Heart left ventricle (tissue), 16 donors: ENCODE data around the gene GALNT9. TPM values are rescaled to one million over a fixed set of nuclear protein-coding genes. Genes with fewer than 3 reads are reported as not detected.

Experiments used
- ATAC-seq, 4 donors: fragments of 200-7000 bp; cut with Tn5 transposase; one replicate each; pipeline ENCODE4 v1.9.1; 2020 to 2022; ENCODE audit warnings: moderate library complexity in 4 of 4, mild to moderate bottlenecking in 3 of 4, moderate number of reproducible peaks in 1 of 4
- DNase-seq, 5 donors: peaks; one replicate each; pipeline ENCODE4 v3.0.0-alpha.2; 2020
- H3K27ac ChIP-seq, 12 donors: fragments of 200-600 bp; sonication (generic) in 4 of 12; one replicate each; pipeline versions ENCODE4 v1.5.0 to v1.8.0; 2016 to 2022; ENCODE audit warnings: mild to moderate bottlenecking in 2 of 12
- H3K27me3 ChIP-seq, 9 donors: fragments of 200-600 bp; sonication (generic) in 2 of 9; one replicate each; pipeline versions ENCODE4 v1.5.1 to v1.8.0; 2016 to 2022; ENCODE audit warnings: mild to moderate bottlenecking in 3 of 9
- H3K36me3 ChIP-seq, 9 donors: fragments of 200-600 bp; sonication (generic) in 2 of 9; one replicate each; pipeline versions ENCODE4 v1.5.0 to v1.8.0; 2018 to 2022; ENCODE audit warnings: mild to moderate bottlenecking in 2 of 9
- H3K4me1 ChIP-seq, 12 donors: fragments of 200-600 bp; sonication (generic) in 4 of 12; one replicate each; pipeline versions ENCODE4 v1.5.0 to v1.8.0; 2016 to 2022; ENCODE audit warnings: mild to moderate bottlenecking in 3 of 12
- H3K4me3 ChIP-seq, 12 donors: fragments of 200-600 bp; sonication (generic) in 4 of 12; one replicate each; pipeline versions ENCODE4 v1.5.0 to v1.8.0; 2017 to 2022; ENCODE audit warnings: mild to moderate bottlenecking in 9 of 12, moderate library complexity in 4 of 12
- H3K9me3 ChIP-seq, 12 donors: fragments of 200-600 bp; sonication (generic) in 4 of 12; one replicate each; pipeline versions ENCODE4 v1.5.0 to v1.8.0; 2016 to 2022; ENCODE audit warnings: mild to moderate bottlenecking in 1 of 12
- POLR2A ChIP-seq, 2 donors: fragments of 450-650 bp; IDR thresholded peaks; one replicate each; pipeline ENCODE4 v1.6.1; 2017; ENCODE audit warnings: antibody characterized with exemption in 2 of 2, mild to moderate bottlenecking in 2 of 2, moderate library complexity in 2 of 2
- WGBS, 4 donors: extraction: QIAGEN DNeasy Blood & Tissue Kit in 2 of 4; methylation state at CpG; one replicate each; pipeline versions ENCODE4 v1.1.5 to v1.1.7; 2013 to 2018; 5-methylcytosine and 5-hydroxymethylcytosine counted together
- intact Hi-C, 10 donors: fragments of 100-400 bp; cut with DNase I; formaldehyde crosslinking; loops; one replicate each; pipeline versions ENCODE4 v1.11.1 to v1.14.2; 2022
- polyA plus RNA-seq, 2 donors: library from polyadenylated mRNA; stranded (reverse); fragments of 200-250 nt; gene quantifications; one replicate each; pipeline ENCODE4 v1.2.3, GENCODE V29; 2013
- total RNA-seq, 9 donors: library from RNA; depleted of rRNA in 2 of 9; stranded (reverse); fragments of >200 nt in 2 of 9; fragmentation: NEBNext Ultra II Directional in 3 of 9; extraction: Animal tissue kit (Norgen Biotek cat#: 25700) in 3 of 9; gene quantifications; one replicate each; pipeline versions ENCODE4 v1.1.0 to v1.2.4, GENCODE V29; 2016 to 2023
- TF ChIP-seq, protein P1 (sequence below), 12 donors: fragments of 200-600 bp; sonication (generic) in 4 of 12; IDR thresholded peaks; one replicate each; pipeline versions ENCODE4 v1.5.0 to v1.8.0; 2018 to 2022; ENCODE audit warnings: antibody characterized with exemption in 12 of 12, mild to moderate bottlenecking in 5 of 12
- donor health status: ischemic (EF 13 %, LVEDD 7.1; RV severe dilation, severe dysfunction).
- donor health status: healthy with polysubstance abuse.
- donor health status: DM: no; HTN: yes; CAD: no.
- donor health status: DM: no; HTN: no; CAD: no.
- donor health status: ischemic (EF 25% LVEDD 6.9; RV normal size, moderate dysfunction).
- donor health status: ischemic (EF 25% LVEDD 5.7; RV mildly dilated, moderate dysfunction).
- donor health status: healthy.
- donor health status: DM: yes; HTN: yes; CAD: no.
- donor health status: ischemic (EF 35%, LVEDD 5.7; RV mildly dilated, moderate dysfunction).
- donor health status: nonischemic (EF 11% LVEDD 7.7; RV severe dilation, severe dysfunction).
- donor health status: DM: yes; HTN: yes; CAD: no.
- donor health status: PGD.
- donor health status: ischemic (EF 29% LVEDD 5.4; RV normal size, mild dysfunction).
- donor health status: nonischemic (EF 23%, LVEDD 6.1; RV moderate dilation, normal function).

GALNT9 gene
- total and polyA plus RNA-seq, 11 donors = 10.3 TPM; not detected in 10

DNA sequence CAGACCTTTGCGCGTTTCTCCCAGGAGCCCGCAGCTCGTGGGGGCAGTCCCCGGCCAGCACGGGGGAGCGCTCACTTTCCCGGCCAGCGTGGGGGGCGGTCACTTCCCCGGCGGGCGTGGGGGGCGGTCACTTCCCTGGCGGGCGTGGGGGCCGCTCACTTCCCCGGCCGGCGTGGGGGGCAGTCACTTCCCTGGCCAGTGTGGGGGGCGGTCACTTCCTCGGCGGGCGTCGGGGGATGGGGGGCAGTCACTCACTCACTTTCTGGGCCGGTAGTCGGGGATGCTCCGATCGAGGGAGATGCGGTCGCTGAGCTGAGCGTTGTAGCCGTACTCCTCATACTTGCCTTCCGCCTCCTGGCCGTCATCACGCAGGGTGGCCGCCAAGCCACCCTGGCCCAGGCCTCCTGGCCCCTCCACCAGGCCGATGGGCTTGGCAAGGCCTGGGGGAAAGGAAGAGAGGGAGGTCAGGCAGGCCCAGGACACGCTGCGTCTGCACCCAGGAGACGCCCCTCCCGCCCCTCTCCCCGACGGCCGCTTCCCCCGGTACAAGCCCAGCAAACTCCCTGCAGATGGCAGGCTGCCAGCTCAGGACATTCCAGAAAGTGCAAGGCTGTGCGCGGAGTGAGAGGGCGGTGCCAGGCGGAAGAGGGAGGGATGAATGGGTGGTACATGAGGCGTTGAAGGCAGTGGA lies 43.3 kb downstream of the GALNT9 start:
- intact Hi-C loops = no loop called here
- Histone ChIP-seq H3K27ac (no peak overlapping the region), H3K4me1 (peaks cover 0 to 11% (median 0%) of the 10 kb centered on the region in 12 donors), H3K4me3 (peak overlapping the region in 8 of 12 donors; percentile 11 to 30 (median 22)), H3K27me3 (peaks cover 14 to 56% (median 31%) of the 10 kb centered on the region in 9 donors), H3K9me3 (no peaks in the 10 kb centered on the region), H3K36me3 (no peaks in the 10 kb centered on the region)
- DNase-seq (peak; percentile 32 to 72 (median 53)), ATAC-seq (peak in 3 of 4 donors; percentile 57 to 69 (median 59))
- 5 to 10% (median 8%) methylated on average over 31 to 51 of the region's 51 CpGs for WGBS, 4 donors
- TF ChIP-seq, protein P1, sequence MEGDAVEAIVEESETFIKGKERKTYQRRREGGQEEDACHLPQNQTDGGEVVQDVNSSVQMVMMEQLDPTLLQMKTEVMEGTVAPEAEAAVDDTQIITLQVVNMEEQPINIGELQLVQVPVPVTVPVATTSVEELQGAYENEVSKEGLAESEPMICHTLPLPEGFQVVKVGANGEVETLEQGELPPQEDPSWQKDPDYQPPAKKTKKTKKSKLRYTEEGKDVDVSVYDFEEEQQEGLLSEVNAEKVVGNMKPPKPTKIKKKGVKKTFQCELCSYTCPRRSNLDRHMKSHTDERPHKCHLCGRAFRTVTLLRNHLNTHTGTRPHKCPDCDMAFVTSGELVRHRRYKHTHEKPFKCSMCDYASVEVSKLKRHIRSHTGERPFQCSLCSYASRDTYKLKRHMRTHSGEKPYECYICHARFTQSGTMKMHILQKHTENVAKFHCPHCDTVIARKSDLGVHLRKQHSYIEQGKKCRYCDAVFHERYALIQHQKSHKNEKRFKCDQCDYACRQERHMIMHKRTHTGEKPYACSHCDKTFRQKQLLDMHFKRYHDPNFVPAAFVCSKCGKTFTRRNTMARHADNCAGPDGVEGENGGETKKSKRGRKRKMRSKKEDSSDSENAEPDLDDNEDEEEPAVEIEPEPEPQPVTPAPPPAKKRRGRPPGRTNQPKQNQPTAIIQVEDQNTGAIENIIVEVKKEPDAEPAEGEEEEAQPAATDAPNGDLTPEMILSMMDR (IDR thresholded peaks at IDR 0.05) = no peak
- TF ChIP-seq POLR2A (IDR thresholded peaks at IDR 0.05) = no peak

DNA sequence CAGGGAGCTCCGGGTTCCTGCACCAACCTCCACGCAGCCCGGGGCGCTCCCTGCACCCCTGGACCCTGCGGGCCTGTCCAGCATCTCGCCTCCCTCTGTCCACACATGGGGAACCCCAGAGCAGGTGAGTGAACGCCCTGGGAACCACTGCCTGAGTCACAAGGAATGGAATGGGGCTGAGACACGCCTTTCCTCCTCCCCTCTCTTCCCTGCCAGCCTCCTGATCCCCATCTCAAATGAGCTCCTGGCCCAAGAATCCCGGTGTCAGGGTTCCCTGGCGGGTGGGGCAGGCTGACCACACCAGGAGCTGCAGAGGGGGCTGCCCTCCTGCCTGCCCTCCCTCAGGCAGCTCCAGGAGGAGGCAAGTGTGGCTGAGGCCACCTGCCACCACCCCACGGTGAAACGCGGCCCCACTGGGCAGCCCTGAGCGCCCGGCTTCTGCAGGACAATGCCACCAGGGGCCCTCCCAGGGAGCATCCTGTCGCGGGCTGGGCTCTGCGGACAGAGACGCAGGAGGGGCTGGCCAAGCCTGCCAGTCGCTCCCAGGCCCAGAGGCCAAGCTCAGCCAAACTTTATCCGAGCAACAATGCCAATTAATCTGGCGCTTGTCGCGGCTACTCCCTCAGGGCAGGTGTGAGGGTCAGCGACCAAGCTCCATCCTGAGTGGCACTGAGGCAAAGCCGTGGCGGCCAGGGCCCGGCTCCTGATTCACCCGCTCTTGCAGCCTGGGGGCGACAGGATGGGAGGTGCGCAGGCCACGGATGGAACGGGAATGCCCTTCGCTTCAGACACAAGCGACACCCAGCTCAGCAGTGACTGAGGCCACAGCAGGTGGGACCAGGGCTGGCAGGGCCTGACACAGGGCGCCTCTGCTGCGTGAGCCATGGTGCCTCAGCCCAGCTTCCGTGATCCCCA lies 44.3 kb downstream of the GALNT9 start:
- no peak for TF ChIP-seq POLR2A (IDR thresholded peaks at IDR 0.05)
- TF ChIP-seq, protein P1 (IDR thresholded peaks at IDR 0.05) = no peak
- ATAC-seq (peak in 1 of 4 donors; percentile 16), DNase-seq (peak in 1 of 5 donors; percentile 42)
- intact Hi-C loops = no loop called here
- H3K4me1 ChIP-seq = peaks cover 0 to 11% (median 0%) of the 10 kb centered on the region in 12 donors
- H3K27ac ChIP-seq = no peak overlapping the region
- H3K36me3 ChIP-seq = no peaks in the 10 kb centered on the region
- H3K27me3 ChIP-seq = peaks cover 22 to 66% (median 36%) of the 10 kb centered on the region in 9 donors
- no peaks in the 10 kb centered on the region for H3K9me3 ChIP-seq
- 65 to 74% (median 70%) methylated on average over 20 to 38 of the region's 38 CpGs for WGBS, 4 donors
- no peak overlapping the region for H3K4me3 ChIP-seq

DNA sequence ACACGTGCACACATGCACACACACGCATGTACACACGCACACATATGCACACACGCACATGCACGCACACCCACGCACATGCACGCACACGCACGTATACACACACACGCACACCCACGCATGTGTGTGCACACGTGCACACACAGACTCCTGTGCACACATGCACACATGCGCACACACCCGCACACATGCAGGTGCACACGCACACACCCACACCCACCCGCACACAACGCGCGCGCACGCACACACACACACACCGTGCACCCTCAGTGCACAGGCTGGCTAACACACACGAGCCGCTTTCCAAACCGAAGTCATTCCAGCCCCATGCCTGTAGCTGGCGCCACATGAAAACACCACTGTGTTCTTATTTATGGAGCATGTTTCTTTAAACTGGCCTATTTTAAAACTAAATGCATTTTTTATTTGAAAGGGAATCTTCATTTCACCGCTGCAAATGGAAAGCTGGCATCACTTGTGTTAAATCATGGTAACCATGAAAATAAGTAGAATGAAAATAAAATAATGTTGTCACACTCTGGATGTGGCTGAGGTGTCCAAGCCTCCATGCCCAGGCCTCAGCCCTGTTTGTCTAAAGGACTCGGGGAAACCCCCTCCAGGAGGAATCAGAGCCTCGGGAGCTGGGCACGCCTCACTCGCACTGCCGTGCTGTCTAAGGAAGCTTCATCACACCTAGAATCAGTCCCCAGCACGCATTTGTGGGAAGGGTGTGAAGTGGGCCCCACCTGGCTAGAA lies 45.1 kb downstream of the GALNT9 start:
- Histone ChIP-seq H3K36me3 (no peaks in the 10 kb centered on the region), H3K9me3 (no peaks in the 10 kb centered on the region), H3K4me3 (no peak overlapping the region), H3K27ac (no peak overlapping the region), H3K27me3 (peaks cover 25 to 74% (median 44%) of the 10 kb centered on the region in 9 donors), H3K4me1 (peaks cover 0 to 11% (median 0%) of the 10 kb centered on the region in 12 donors)
- DNase-seq (peak in 1 of 5 donors; percentile 51), ATAC-seq (no peak)
- 73 to 78% (median 75%) methylated on average over 33 of the region's 33 CpGs for WGBS, 4 donors
- TF ChIP-seq POLR2A (IDR thresholded peaks at IDR 0.05) = no peak
- TF ChIP-seq, protein P1 (IDR thresholded peaks at IDR 0.05) = no peak
- intact Hi-C loops = no loop called here
